Epithelial cell of proximal tubule (primary cell): ENCODE data around the gene SSC5D. TPM values are rescaled to one million over a fixed set of nuclear protein-coding genes. Genes with fewer than 3 reads are reported as not detected.
A peak's percentile ranks its signal among the peaks of the same experiment; 100 is the strongest.

Source experiments
- DNase-seq: peaks from one replicate; pipeline ENCODE4 v3.0.0-alpha.2; 2011; ENCODE audit warnings: low read depth
- H3K4me3 ChIP-seq: 2 replicates; pipeline ENCODE4 v1.5.1; 2011; ENCODE audit warnings: low read depth, mild to moderate bottlenecking, low read length
- total RNA-seq: library from RNA; depleted of rRNA; stranded (reverse); fragments of >200 nt; gene quantifications from 2 replicates; pipeline ENCODE4 v1.2.3, GENCODE V29; 2015
- TF ChIP-seq, protein P1 (sequence below): conservative IDR thresholded peaks from 2 replicates; pipeline ENCODE4 v1.5.1; 2012; ENCODE audit warnings: low read depth, mild to moderate bottlenecking, low read length

SSC5D gene
- total RNA-seq, 1 donor from 2014 or later = 0.86 TPM

DNA sequence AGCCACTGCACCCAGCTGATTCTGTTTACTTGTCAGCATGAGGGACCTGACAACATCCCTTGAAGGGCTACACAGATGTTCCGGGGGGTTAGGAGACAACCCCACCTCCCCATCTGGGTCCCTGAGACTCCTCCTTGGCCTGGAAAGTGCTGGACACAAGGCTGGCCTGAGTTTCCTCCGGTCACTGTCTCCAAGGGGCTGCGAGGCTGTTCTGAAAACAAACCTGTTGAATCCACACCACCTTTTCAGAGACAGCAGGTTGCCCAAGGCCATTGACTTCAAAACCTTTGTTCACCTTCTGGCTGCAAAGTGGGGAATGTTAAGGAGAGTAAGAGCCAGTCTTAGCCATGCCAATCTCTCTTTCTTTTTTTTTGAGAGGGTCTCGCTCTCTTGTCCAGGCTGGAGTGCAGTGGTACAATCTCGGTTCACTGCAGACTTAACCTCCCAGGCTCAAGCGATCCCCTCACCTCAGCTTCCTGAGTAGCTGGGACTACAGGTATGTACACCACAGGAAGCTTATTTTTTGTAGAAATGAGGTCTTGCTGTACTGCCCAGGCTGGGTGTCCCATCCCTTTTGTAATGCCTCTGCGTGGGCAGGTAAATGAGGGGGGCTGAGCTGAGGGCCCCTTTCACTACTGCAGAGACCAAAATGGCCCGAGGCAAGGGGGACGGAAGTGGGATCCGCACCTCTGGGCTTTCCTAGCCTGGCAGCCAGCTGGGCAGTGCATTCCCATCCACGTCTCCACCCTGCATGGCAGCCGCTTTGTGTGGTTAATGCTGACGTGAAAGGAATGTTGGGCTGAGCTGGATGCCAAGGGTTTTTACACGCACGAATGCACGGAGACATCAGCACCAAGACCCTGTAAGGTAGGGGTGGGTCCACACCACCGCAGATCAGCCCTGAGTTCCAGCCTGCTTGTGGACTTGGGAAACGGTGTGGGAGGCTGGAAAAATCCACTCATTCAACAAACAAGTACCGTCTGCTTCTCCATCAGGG lies 13.7 kb upstream of the SSC5D start:
- peak; percentile 83 for DNase-seq
- H3K4me3 ChIP-seq = peak overlapping the region; percentile 28
- TF ChIP-seq, protein P1, sequence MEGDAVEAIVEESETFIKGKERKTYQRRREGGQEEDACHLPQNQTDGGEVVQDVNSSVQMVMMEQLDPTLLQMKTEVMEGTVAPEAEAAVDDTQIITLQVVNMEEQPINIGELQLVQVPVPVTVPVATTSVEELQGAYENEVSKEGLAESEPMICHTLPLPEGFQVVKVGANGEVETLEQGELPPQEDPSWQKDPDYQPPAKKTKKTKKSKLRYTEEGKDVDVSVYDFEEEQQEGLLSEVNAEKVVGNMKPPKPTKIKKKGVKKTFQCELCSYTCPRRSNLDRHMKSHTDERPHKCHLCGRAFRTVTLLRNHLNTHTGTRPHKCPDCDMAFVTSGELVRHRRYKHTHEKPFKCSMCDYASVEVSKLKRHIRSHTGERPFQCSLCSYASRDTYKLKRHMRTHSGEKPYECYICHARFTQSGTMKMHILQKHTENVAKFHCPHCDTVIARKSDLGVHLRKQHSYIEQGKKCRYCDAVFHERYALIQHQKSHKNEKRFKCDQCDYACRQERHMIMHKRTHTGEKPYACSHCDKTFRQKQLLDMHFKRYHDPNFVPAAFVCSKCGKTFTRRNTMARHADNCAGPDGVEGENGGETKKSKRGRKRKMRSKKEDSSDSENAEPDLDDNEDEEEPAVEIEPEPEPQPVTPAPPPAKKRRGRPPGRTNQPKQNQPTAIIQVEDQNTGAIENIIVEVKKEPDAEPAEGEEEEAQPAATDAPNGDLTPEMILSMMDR = no peak

DNA sequence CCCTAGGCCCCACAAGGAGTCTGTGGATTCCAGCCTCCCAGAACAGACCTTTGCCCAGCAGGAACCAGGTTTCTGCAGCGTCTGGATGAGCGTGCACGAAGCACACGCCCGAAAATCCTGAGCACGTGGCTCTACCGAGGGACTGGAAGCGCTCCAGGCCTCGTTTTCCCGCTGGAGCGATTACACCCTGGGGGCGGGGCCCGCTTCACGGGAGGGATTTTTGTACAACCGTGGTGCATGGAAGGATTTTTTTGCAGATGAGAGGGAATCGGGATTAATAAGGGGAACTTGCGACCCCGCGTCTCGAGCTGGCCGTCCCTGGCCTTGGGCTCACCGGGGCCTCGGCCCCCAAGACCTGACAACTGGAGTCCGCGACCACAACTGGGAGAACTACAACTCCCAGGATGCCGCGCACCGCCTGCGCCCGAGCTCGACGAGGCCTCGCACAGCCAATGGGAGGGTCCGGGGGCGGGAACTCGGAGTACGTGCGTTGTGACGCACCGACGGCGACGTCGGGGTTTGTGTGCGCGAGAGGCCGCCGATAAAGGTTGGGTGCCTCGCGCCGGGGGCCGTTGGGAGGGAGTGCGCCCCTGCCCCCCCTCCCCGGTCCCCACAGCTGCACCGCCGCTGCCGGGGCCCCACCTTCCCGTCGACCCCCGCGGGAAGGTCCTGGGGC lies 12.0 kb upstream of the SSC5D start, which contains the start of gene ZNF628:
Gene ZNF628, plus strand, starts transcription at position 518 of the 676 bp plus-strand sequence. CDS start 3,294 bp downstream, outside the sequence.
- peak; percentile 70 for DNase-seq
- peak within 1 kb of the TSS; percentile 83 for H3K4me3 ChIP-seq
- TF ChIP-seq, protein P1 = no peak

DNA sequence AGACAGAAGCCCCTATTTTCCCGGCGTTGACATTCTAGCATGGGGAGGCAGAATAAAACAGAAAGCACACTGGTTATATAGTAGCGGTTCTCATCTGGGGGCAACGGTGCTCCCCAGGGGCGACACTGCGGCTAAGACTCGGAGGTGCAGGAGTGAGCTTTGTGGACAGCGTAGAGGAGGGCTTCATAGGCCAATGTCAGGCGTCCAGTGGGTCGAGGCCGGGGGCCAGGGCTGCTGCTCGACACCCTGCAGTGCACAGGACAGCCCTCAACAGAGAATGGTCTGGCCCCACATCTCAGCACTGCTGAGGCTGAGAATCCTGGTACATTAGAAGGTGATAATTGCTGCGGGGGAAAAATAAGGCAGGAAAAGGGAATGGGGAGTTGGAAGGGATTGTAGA lies 10.3 kb upstream of the SSC5D start:
- TF ChIP-seq, protein P1 = no peak
- H3K4me3 ChIP-seq = peak overlapping the region; percentile 83
- no peak for DNase-seq

DNA sequence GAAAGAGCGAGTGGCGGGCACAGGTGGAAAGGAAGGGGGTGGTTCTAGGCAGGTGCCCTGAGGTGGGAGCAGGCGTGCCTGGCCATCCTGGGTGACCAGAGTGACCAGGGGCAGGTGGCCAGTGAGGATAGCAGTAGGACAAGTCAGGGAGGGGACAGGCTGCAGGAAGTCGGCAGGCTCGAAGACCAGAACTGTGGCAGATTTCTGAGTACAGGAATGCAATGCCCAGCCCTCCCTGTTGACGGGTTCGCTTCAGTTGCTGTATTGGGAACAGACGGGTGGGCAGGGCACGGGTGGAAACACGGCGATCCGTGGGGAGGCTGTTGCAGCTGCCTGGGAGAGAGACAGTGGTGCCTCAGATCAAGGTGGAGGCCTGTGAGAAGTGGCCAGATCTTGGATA lies 9.9 kb upstream of the SSC5D start:
- H3K4me3 ChIP-seq = no peak overlapping the region
- TF ChIP-seq, protein P1 = no peak
- no peak for DNase-seq

DNA sequence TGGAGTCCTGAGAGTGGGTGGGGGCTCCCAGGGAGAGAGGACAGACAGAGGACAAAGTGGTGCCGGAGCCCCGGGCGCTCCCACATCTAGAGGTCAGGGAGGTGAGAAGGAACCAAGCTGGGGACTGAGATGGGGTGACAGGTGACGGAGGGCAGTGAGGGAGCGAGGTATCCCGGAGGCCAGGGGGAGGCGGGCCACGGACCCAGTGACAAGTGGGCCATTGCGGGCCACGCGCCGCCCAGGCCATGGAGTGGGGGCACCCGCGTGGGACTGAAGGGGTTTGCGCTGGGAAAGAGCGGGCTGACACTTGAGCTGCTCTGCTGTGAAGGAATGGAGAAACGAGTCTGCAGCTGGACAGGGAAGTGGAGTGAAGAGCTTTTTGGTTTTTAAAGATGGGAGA lies 9.2 kb upstream of the SSC5D start:
- no peak overlapping the region for H3K4me3 ChIP-seq
- no peak for DNase-seq
- TF ChIP-seq, protein P1 = no peak

DNA sequence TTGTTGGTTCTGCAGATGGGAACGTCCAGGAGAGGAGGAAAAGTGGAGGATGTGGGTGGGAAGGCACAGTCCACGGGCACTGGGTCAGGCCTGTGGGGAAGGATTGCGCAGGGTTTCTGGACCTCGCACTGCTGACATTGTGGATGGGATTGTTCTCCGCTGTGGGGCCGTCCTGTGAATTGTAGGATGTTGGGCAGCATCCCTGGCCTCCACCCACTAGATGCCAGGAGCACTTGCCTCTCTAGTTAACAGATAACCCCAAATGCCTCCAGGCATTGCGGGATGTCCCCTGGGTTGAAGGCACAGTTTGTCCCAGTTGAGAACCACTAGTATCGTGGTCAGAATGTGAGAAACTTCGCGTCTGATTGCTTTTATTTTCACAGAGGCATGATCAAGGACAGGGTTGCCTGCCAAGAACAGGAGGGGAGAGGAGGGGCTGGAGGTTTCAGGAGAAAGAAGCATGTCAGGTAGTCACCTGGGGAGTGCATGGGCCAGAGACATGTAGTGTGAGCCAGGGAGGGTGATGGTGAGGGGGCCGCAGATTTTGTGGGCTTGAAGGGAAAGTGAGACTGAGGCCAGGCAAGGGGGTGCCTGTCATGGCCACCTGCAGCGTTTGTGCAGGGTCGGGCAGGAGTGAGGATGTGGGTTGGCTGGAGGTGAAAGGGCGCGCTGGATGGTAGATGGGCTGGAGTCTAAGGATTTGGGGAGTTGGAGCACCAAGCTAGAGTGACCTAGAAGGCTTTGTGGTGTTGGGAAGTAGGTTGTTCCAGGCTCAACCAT lies 8.6 kb upstream of the SSC5D start:
- TF ChIP-seq, protein P1 = no peak
- H3K4me3 ChIP-seq = peak overlapping the region; percentile 31
- peak; percentile 51 for DNase-seq
